Esophagus squamous epithelium (tissue), 5 donors: Measurements from ENCODE around the gene CDK11A. TPM values are rescaled to one million over a fixed set of nuclear protein-coding genes. Genes with fewer than 3 reads are reported as not detected.
"Not testable (repeated sequence)": the region's sequence is repeated elsewhere in the genome, so short reads cannot be mapped to it uniquely, and the experiment has no call there.

Source experiments
- DNase-seq: peaks from one replicate; lab custom pipeline; 2025; lab: John Stamatoyannopoulos, UW
- H3K27ac ChIP-seq, 4 donors: fragments of 200-600 bp; sonication (generic); one replicate each; pipeline ENCODE4 v1.5.1; 2016 to 2019; ENCODE audit warnings: mild to moderate bottlenecking in 1 of 4
- H3K27me3 ChIP-seq, 4 donors: fragments of 200-600 bp; sonication (generic); 1 replicate in 3 of 4; 2 replicates in 1 of 4; pipeline versions ENCODE4 v1.5.1 to v1.6.0; 2017 to 2021; ENCODE audit warnings: antibody characterized with exemption in 1 of 4
- H3K36me3 ChIP-seq, 3 donors: fragments of 200-600 bp; sonication (generic); one replicate each; pipeline ENCODE4 v1.5.1; 2016 to 2019
- H3K4me1 ChIP-seq, 3 donors: fragments of 200-600 bp; sonication (generic); one replicate each; pipeline ENCODE4 v1.5.1; 2017 to 2019
- H3K4me3 ChIP-seq, 4 donors: fragments of 200-600 bp; sonication (generic); 1 replicate in 3 of 4; 2 replicates in 1 of 4; pipeline ENCODE4 v1.5.1; 2016 to 2019; ENCODE audit warnings: mild to moderate bottlenecking in 2 of 4, moderate library complexity in 1 of 4
- H3K9me3 ChIP-seq, 3 donors: fragments of 200-600 bp; sonication (generic); one replicate each; pipeline ENCODE4 v1.5.1; 2016 to 2019
- POLR2A ChIP-seq, 4 donors: fragments of 450-650 bp; IDR thresholded peaks; one replicate each; pipeline ENCODE4 v1.6.1; 2017; ENCODE audit warnings: antibody characterized with exemption in 4 of 4, mild to moderate bottlenecking in 4 of 4, moderate library complexity in 3 of 4
- WGBS, 2 donors: methylation state at CpG; one replicate each; pipeline ENCODE4 v1.1.5; 2018; 5-methylcytosine and 5-hydroxymethylcytosine counted together
- intact Hi-C: fragments of 100-400 bp; cut with DNase I; formaldehyde crosslinking; loops from one replicate; pipeline ENCODE4 v1.15.0; 2022
- total RNA-seq, 4 donors: library from RNA; depleted of rRNA; stranded (reverse); fragments of >200 nt; gene quantifications; one replicate each; pipeline ENCODE4 v1.1.0, GENCODE V29; 2016
- TF ChIP-seq, protein P1 (sequence below), 6 experiments: fragments of 450-650 bp in 4 of 6; fragments of 200-600 bp in 2 of 6; sonication (generic) in 2 of 6; IDR thresholded peaks; one replicate each; pipeline ENCODE4 v1.5.1; 2016 to 2019; ENCODE audit warnings: antibody characterized with exemption in 6 of 6, mild to moderate bottlenecking in 4 of 6, moderate library complexity in 4 of 6
- donor health status: DM: yes; HTN: yes; CAD: no.

The CDK11A gene
- total RNA-seq, 4 donors from 2014 or later, result 12.7 to 32.2 (median 22.4) TPM

DNA sequence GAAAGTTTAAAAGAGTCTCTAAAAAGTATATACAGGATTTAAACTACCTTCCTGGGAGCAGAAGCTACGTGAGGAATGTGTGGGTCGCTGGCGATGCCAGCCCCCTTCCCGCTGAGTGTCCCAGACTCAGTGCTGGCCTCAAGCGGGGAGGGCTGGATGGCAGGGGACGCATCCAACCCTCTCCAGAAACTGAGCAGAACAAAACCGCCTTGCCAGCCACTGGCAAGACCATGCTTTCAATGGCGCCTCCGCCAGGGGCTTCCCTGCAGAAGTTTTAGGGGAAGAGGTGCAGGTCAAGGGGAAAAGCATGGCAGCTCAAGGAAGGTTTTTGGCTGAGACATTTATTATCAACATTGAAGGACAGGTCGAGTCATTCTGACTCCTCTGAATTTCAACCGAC, 28.0 kb upstream of the CDK11A start:
- Histone ChIP-seq H3K27me3 (no peaks in the 10 kb centered on the region), H3K36me3 (peaks cover 24 to 52% (median 32%) of the 10 kb centered on the region in 3 donors), H3K4me3 (no peak overlapping the region), H3K4me1 (no peaks in the 10 kb centered on the region), H3K27ac (no peak overlapping the region), H3K9me3 (no peaks in the 10 kb centered on the region)
- no peak for DNase-seq
- TF ChIP-seq, protein P1, sequence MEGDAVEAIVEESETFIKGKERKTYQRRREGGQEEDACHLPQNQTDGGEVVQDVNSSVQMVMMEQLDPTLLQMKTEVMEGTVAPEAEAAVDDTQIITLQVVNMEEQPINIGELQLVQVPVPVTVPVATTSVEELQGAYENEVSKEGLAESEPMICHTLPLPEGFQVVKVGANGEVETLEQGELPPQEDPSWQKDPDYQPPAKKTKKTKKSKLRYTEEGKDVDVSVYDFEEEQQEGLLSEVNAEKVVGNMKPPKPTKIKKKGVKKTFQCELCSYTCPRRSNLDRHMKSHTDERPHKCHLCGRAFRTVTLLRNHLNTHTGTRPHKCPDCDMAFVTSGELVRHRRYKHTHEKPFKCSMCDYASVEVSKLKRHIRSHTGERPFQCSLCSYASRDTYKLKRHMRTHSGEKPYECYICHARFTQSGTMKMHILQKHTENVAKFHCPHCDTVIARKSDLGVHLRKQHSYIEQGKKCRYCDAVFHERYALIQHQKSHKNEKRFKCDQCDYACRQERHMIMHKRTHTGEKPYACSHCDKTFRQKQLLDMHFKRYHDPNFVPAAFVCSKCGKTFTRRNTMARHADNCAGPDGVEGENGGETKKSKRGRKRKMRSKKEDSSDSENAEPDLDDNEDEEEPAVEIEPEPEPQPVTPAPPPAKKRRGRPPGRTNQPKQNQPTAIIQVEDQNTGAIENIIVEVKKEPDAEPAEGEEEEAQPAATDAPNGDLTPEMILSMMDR (IDR thresholded peaks at IDR 0.05), result no peak
- no peak for TF ChIP-seq POLR2A (IDR thresholded peaks at IDR 0.05)
- intact Hi-C loops, result loop anchor here (10.0 kb wide), 1 partner anchor 153 kb away; no protein-coding TSS in a partner anchor
- 71 to 90% methylated on average over 8 to 9 of the region's 11 CpGs for WGBS, 2 donors

DNA sequence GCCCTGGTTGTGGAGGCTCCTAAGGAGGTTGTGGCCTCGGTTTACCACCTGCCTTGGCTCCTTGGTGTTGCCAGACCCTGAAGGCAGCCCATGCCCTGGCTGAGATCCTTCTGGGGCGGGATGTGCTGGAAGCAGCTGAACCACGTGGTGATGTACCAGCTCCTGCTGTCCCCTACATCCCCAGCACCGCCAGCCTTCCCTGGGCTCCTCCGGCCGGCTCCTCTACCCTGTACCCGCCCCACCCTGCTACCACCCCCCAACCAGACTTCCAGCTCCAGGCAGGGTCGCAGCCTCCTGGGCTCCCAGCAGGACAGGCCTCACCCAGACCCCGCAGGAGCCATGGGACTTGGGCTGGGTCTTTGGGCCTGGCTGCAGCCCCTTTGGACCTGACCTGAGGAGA, 25.8 kb upstream of the CDK11A start:
- H3K9me3 ChIP-seq, H3K4me3 ChIP-seq, H3K4me1 ChIP-seq, DNase-seq, H3K27ac ChIP-seq, H3K27me3 ChIP-seq: not testable (repeated sequence)
- WGBS, 2 donors, result no CpG with 5 or more reads among the region's 9 CpGs
- peaks cover 7 to 30% (median 14%) of the 10 kb centered on the region in 3 donors for H3K36me3 ChIP-seq
- intact Hi-C loops, result loop anchor here (10.0 kb wide), 1 partner anchor 155 kb away; no protein-coding TSS in a partner anchor

DNA sequence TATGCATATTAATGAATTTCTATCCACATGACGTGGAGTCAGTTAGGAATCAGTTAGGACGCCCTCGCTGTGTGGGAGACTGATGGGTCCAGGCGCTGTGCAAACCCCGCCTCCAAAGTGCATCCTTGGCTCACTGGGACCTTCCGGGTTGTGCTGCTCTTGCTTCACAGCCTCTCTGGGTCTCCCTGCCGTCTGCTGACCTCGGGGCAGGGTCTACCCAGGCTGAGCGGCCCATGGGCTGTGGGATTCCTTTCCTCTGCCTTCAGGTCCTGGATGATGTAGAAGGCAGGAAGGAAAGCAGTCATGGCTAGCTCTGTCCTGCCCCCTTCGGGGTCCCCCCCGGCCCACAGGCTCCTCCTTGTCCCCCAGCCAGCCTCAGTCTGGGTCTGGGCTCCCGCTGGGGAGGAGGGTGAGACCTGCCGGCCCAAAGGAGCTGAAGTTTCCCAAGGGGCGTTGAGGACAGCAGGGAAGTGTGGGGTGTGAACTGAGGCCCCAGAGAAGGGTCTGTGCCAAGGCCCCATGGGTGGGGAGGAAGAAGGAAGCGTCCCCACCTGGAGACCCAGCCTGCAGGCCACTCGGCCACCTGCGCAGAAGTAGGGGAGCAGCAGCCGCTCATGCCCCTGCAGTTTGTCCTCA, 24.6 kb upstream of the CDK11A start:
- no peaks in the 10 kb centered on the region for H3K4me1 ChIP-seq
- intact Hi-C loops, result no loop called here
- DNase-seq, result no peak
- H3K9me3 ChIP-seq, result no peaks in the 10 kb centered on the region
- H3K27ac ChIP-seq, result no peak overlapping the region
- TF ChIP-seq, protein P1 (IDR thresholded peaks at IDR 0.05), result no peak
- no peak for TF ChIP-seq POLR2A (IDR thresholded peaks at IDR 0.05)
- no peaks in the 10 kb centered on the region for H3K27me3 ChIP-seq
- H3K4me3 ChIP-seq, result no peak overlapping the region
- H3K36me3 ChIP-seq, result peaks cover 4 to 19% (median 7%) of the 10 kb centered on the region in 3 donors
- 73 to 81% methylated on average over 5 to 8 of the region's 18 CpGs for WGBS, 2 donors

DNA sequence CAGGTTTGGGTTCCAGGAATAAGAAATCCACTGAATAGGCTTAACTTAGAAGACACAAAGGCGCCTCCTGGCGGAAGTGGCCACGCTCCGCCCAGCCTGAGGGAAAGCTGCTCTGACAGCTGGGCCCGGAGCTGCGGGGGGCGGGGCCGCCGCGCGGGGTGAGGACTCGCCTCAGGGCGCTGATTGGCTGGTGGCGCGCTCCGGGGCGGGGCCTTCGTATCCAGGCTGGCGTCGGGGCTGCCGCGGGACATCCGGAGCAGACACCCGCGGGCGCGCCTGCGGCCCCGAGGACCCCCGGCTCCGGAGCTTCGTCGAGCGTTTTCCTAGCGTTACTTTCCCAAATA, 22.4 kb upstream of the CDK11A start:
- DNase-seq, H3K9me3 ChIP-seq, H3K27me3 ChIP-seq, intact Hi-C loops, H3K4me1 ChIP-seq, H3K36me3 ChIP-seq: not testable (repeated sequence)
- H3K4me3 ChIP-seq, result peak overlapping the region in 3 of 4 donors; percentile 48 to 71 (median 56)
- WGBS, 2 donors, result no CpG with 5 or more reads among the region's 35 CpGs
- peak overlapping the region in 3 of 4 donors; percentile 88 to 93 (median 93) for H3K27ac ChIP-seq

DNA sequence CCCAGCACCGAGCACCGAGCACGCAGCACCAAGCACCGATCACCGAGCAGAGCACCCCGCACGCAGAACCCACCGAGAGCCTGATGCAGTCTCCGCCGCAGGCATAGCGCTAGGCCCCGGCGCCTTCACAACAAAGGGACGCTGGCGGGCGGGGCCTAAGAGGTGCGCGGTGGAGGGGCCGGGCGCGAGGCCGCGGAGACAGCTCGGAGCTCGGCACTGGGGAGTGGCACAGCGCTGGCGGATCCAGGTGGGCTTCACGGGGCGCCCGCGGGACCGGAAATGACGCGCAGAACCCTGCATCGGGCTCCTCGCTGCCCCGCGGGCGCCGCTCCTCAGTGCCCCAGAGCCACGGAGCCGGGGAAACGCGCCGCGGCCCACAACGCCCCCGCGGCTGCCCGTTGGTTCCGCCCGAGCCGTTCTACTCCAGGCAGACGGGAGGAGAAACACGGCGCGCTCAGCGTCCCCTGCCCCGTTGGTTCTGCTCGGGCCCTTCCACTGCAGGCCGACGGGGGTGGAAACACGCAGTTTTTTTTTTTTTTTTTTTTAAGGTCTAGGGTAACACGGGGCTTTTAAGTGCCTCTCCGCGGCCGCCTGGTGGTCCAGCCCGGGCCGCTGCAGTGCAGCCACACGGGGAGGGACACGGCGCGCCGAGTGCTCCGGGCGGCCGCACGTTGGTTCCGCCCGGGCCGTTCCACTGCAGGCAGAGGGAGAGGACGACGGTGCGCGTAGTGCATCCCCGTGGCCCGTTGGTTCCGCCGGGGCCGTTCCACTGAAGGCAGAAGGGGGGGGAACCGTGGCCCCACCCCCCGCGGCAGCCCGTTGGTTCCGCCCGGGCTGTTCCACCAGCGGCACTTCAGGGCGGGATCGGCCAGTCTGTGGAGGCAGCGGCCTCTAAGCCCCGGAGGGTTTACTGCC, 21.8 kb upstream of the CDK11A start:
- no CpG with 5 or more reads among the region's 101 CpGs for WGBS, 2 donors
- intact Hi-C loops, H3K36me3 ChIP-seq, H3K9me3 ChIP-seq, H3K27me3 ChIP-seq, H3K4me1 ChIP-seq: not testable (repeated sequence)
- Histone ChIP-seq H3K4me3 (peak overlapping the region in 3 of 4 donors; percentile 48 to 71 (median 56)), H3K27ac (peak overlapping the region in 3 of 4 donors; percentile 88 to 93 (median 93))
- peak in 1 of 4 donors; percentile 23 for TF ChIP-seq POLR2A (IDR thresholded peaks at IDR 0.05)
- TF ChIP-seq, protein P1 (IDR thresholded peaks at IDR 0.05), result peak in 4 of 6 experiments; percentile 20 to 64 (median 48)
- DNase-seq, result peak; percentile 15

DNA sequence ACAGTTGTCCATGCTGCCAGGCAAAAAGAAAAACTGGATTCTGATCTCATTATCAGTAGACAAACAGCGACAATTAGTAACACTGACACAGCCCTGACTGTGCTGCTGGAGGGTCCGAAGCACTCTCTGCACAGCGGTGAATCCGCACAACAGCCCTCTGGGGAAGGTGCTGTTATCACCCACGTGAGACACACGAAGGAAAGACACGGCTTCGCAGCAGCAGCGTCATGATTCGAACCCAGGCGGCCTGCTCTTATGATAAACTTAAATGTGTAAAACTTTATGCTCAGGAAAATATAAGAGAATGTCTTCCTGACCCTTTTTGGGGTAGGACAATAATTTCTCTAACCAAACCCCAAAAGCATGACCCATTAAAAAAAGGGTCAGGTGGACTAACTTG, 18.4 kb upstream of the CDK11A start:
- H3K9me3 ChIP-seq, DNase-seq, H3K27me3 ChIP-seq, H3K27ac ChIP-seq, H3K4me1 ChIP-seq, intact Hi-C loops, H3K4me3 ChIP-seq: not testable (repeated sequence)
- WGBS, 2 donors, result 89 to 98% methylated on average over 7 to 11 of the region's 11 CpGs
- peaks cover 0 to 19% (median 0%) of the 10 kb centered on the region in 3 donors for H3K36me3 ChIP-seq

DNA sequence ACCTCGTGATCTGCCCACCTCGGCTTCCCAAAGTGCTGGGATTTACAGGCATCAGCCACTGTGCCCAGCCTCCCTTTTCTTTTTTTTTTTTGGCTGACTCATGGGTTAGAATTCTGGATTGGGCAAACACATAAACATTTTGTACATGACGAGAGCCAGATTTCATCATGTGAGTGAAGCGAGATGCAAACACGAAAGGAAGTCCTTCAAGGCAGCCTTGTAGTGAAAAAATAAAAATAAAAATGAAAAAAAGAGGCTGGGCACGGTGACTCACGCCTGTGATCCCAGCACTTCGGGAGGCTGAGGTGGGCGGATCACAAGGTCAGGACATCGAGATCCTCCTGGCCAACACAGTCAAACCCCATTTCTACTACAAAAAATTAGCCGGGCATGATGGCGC, 16.9 kb upstream of the CDK11A start:
- H3K27ac ChIP-seq, result peak overlapping the region; percentile 31 to 71 (median 56)
- DNase-seq, H3K4me1 ChIP-seq, H3K27me3 ChIP-seq, H3K4me3 ChIP-seq, intact Hi-C loops, H3K9me3 ChIP-seq: not testable (repeated sequence)
- H3K36me3 ChIP-seq, result peaks cover 0 to 25% (median 0%) of the 10 kb centered on the region in 3 donors
- WGBS, 2 donors, result 34 to 51% methylated on average over 9 to 12 of the region's 12 CpGs

DNA sequence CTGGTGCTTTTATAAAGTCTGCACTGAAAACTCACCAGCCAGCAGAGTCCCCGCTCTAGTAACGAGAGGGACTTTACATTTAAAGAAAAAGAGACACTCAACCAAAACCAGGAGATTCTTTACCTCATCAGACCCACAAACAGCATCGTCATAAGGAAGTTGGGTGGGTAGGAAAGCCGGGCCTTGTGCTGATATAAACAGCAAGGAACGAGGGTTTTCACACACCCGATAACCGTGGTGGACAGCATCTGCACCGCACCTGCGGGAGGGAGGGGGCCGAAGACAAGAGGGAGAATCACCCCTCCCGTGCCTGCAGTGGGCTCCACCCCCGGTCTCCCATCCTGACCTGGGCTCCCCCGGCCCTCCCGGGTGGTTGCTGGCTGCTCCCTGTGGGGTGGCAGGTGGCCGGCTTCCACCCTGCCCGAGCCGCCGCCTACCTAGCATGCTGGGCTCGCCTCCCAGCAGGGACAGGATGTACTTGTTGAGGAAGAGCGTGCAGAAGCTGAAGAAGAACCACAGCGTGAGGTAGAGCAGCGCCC, 14.7 kb upstream of the CDK11A start:
- intact Hi-C loops, DNase-seq, H3K27me3 ChIP-seq, H3K4me1 ChIP-seq, H3K9me3 ChIP-seq, H3K27ac ChIP-seq, H3K4me3 ChIP-seq: not testable (repeated sequence)
- no CpG with 5 or more reads among the region's 22 CpGs for WGBS, 2 donors
- H3K36me3 ChIP-seq, result peaks cover 0 to 43% (median 0%) of the 10 kb centered on the region in 3 donors
